ENCODE results near the gene PCK2. TPM values are rescaled to one million over a fixed set of nuclear protein-coding genes. Genes with fewer than 3 reads are reported as not detected.
A peak's percentile ranks its signal among the peaks of the same experiment; 100 is the strongest.

Gene PCK2
- total RNA-seq, 1 donor from 2014 or later: 55.0 TPM

DNA sequence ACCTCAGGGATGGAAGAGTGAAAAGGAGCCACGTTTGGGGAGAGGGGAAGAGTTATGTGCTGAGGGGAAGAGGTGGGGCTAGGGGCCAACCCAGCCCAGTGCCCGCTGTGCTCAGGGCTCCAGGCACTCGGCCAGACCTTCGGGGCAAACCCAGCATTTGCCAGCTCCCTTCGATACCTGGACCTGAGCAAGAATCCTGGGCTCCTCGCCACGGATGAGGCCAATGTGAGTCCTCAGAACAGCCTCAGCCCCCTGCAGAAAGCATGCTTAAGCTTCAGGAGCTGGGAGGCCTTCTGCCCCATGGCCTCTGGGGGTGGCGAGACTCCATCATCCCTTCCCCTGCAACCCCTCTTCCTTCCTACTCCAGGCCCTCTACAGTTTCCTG lies 37.3 kb upstream of the PCK2 start:
- Mint-ChIP-seq H3K36me3 (ENCODE audit: low read depth) (no peaks in the 10 kb centered on the region), H3K27me3 (ENCODE audit: insufficient read depth) (peaks cover 3% of the 10 kb centered on the region), H3K9me3 (no peaks in the 10 kb centered on the region), H3K27ac (no peak overlapping the region), H3K4me3 (no peak overlapping the region), H3K4me1 (ENCODE audit: low read depth) (peaks cover 22% of the 10 kb centered on the region)
- DNase-seq (ENCODE audit: low spot score): no peak
- intact Hi-C loops (cut with micrococcal nuclease): no loop called here

GRCh38 chr14:24057271-24057670 lies 36.8 kb upstream of the PCK2 start:
- no peak for DNase-seq (ENCODE audit: low spot score)
- intact Hi-C loops (cut with micrococcal nuclease): no loop called here
- Mint-ChIP-seq H3K36me3 (ENCODE audit: low read depth) (no peaks in the 10 kb centered on the region), H3K4me3 (no peak overlapping the region), H3K27ac (no peak overlapping the region), H3K27me3 (ENCODE audit: insufficient read depth) (peaks cover 3% of the 10 kb centered on the region), H3K9me3 (no peaks in the 10 kb centered on the region), H3K4me1 (ENCODE audit: low read depth) (peaks cover 22% of the 10 kb centered on the region)

DNA sequence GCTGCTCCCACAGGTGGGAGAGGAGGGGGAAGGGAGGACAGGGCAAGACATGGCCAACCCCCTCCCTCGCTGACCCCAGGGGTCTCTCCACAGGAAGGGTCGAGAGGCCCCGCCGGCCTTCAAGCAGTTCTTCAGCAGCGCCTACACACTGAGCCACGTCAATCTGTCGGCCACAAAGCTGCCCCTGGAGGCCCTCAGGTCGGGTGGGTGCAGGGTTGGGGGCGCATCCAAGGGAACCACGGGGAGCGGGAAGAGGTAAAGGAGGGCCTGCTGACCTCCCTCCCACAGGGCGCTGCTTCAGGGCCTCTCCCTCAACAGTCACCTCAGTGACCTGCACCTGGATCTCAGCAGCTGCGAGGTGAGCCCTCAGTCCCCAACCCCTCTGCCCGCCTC lies 36.2 kb upstream of the PCK2 start:
- no peaks in the 10 kb centered on the region for H3K36me3 Mint-ChIP-seq (ENCODE audit: low read depth)
- no peaks in the 10 kb centered on the region for H3K9me3 Mint-ChIP-seq
- no peak for DNase-seq (ENCODE audit: low spot score)
- intact Hi-C loops (cut with micrococcal nuclease): loop anchor here (1.0 kb wide), 4 partner anchors 32 to 50 kb away; partner anchors contain the start of gene PCK2
- H3K27ac Mint-ChIP-seq: peak overlapping the region; percentile 65
- no peak overlapping the region for H3K4me3 Mint-ChIP-seq
- H3K4me1 Mint-ChIP-seq (ENCODE audit: low read depth): peaks cover 18% of the 10 kb centered on the region
- H3K27me3 Mint-ChIP-seq (ENCODE audit: insufficient read depth): peaks cover 3% of the 10 kb centered on the region

DNA sequence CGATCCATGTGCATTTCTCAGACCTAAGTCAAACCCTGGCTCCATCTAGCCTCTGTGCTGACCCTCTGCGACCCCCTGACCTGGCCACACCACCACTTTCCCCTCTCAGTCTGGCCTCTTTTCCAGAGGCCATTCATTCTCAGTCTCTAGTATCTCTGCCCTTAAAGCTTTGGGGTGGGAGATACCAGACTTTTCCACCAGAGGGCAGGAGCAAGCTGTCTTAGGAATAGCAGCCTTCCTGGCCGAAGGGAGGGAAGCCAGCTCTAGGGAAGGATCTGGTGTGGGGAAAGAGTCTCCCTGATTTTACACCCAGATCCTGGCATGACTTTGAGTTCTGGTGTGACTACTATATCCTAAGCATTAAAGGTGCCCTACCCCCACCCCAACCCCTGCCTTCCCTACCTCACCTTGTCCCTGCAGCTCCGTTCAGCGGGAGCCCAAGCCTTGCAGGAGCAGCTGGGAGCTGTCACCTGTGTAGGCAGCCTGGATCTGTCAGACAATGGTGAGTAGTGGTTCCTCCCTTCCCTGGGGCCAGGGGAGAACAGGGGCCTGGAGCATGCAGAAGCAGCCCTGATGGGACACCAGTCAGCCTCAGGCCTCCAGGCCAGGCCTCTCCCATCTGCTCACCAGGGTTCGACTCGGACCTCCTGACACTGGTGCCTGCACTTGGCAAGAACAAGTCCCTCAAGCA lies 35.7 kb upstream of the PCK2 start:
- intact Hi-C loops (cut with micrococcal nuclease): loop anchor here (1.0 kb wide), 4 partner anchors 32 to 50 kb away; partner anchors contain the start of gene PCK2
- no peaks in the 10 kb centered on the region for H3K36me3 Mint-ChIP-seq (ENCODE audit: low read depth)
- peak; percentile 24 for DNase-seq (ENCODE audit: low spot score)

DNA sequence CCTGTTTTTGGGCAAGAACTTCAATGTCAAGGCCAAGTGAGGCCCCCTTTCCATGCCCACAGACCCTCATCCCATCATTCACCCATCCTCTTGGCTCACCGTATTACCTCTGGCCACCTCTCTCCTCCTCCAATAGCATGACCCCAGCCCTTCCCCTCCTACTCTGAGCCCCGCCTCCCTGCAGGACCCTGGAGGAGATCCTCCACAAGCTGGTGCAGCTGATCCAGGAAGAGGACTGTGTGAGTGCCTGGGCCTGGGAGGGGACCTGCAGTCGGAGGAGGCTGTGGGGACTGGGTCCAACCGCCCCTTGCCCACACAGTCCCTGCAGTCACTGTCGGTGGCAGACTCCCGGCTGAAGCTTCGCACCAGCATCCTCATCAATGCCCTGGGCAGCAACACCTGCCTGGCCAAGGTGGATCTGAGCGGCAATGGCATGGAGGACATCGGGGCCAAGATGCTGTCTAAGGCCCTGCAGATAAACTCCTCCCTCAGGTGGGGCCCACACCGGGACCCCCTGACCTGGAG lies 35.1 kb upstream of the PCK2 start:
- Mint-ChIP-seq H3K4me1 (ENCODE audit: low read depth) (peaks cover 7% of the 10 kb centered on the region), H3K27ac (no peak overlapping the region), H3K4me3 (no peak overlapping the region), H3K9me3 (no peaks in the 10 kb centered on the region), H3K27me3 (ENCODE audit: insufficient read depth) (peaks cover 3% of the 10 kb centered on the region), H3K36me3 (ENCODE audit: low read depth) (no peaks in the 10 kb centered on the region)
- DNase-seq (ENCODE audit: low spot score): no peak
- intact Hi-C loops (cut with micrococcal nuclease): loop anchor here (1.0 kb wide), 4 partner anchors 31 to 49 kb away; partner anchors contain the start of gene PCK2

More for the DNA sequence above, 35.7 kb upstream of the PCK2 start:
- Mint-ChIP-seq H3K4me3 (no peak overlapping the region), H3K9me3 (no peaks in the 10 kb centered on the region), H3K27ac (peak overlapping the region; percentile 65), H3K4me1 (ENCODE audit: low read depth) (peaks cover 13% of the 10 kb centered on the region), H3K27me3 (ENCODE audit: insufficient read depth) (peaks cover 3% of the 10 kb centered on the region)

DNA sequence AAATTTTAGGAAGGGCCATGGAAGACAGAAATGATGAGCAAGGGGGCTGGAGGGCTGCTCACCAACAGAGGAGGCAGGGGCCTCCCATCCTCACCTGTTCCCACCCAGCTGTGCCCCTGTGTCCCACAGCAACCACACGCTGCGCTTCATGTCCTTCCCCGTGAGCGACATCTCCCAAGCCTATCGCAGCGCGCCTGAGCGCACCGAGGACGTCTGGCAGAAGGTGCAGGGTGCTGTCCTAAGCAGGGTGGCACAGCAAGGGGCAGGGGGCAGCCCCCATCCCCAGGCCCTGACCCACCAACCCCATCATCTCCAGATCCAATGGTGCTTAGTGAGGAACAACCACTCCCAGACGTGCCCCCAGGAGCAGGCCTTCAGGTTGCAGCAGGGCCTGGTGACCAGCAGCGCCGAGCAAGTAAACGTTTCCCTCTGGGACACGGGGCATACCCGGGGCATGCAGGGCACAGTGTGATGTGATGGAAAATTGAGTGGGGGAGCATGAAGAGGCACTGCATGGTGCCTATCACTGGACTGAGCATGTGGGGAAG lies 34.2 kb upstream of the PCK2 start:
- no peak for DNase-seq (ENCODE audit: low spot score)
- Mint-ChIP-seq H3K4me3 (no peak overlapping the region), H3K4me1 (ENCODE audit: low read depth) (peaks cover 5% of the 10 kb centered on the region), H3K36me3 (ENCODE audit: low read depth) (no peaks in the 10 kb centered on the region), H3K9me3 (no peaks in the 10 kb centered on the region), H3K27ac (no peak overlapping the region), H3K27me3 (ENCODE audit: insufficient read depth) (peaks cover 3% of the 10 kb centered on the region)
- intact Hi-C loops (cut with micrococcal nuclease): no loop called here

DNA sequence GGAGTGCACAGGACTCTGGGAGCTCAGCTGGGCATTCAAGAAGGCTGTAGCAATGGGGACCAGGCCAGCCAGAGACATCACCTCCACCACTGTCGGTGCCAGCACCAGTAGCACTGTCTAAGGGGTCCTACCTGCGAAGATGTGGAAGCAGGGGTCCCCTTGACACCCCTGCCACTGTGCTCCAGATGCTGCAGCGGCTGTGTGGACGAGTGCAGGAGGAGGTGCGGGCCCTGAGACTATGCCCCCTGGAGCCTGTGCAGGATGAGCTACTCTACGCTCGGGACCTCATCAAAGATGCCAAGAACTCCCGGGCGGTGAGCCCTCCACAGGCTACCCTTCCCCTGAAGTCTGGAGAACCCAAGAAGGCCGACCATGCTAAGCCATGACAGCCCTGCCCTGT lies 33.7 kb upstream of the PCK2 start:
- H3K4me1 Mint-ChIP-seq (ENCODE audit: low read depth): peaks cover 5% of the 10 kb centered on the region
- no peak for DNase-seq (ENCODE audit: low spot score)
- peaks cover 1% of the 10 kb centered on the region for H3K27me3 Mint-ChIP-seq (ENCODE audit: insufficient read depth)
- H3K9me3 Mint-ChIP-seq: no peaks in the 10 kb centered on the region
- intact Hi-C loops (cut with micrococcal nuclease): no loop called here
- H3K4me3 Mint-ChIP-seq: no peak overlapping the region
- H3K27ac Mint-ChIP-seq: no peak overlapping the region
- no peaks in the 10 kb centered on the region for H3K36me3 Mint-ChIP-seq (ENCODE audit: low read depth)

DNA sequence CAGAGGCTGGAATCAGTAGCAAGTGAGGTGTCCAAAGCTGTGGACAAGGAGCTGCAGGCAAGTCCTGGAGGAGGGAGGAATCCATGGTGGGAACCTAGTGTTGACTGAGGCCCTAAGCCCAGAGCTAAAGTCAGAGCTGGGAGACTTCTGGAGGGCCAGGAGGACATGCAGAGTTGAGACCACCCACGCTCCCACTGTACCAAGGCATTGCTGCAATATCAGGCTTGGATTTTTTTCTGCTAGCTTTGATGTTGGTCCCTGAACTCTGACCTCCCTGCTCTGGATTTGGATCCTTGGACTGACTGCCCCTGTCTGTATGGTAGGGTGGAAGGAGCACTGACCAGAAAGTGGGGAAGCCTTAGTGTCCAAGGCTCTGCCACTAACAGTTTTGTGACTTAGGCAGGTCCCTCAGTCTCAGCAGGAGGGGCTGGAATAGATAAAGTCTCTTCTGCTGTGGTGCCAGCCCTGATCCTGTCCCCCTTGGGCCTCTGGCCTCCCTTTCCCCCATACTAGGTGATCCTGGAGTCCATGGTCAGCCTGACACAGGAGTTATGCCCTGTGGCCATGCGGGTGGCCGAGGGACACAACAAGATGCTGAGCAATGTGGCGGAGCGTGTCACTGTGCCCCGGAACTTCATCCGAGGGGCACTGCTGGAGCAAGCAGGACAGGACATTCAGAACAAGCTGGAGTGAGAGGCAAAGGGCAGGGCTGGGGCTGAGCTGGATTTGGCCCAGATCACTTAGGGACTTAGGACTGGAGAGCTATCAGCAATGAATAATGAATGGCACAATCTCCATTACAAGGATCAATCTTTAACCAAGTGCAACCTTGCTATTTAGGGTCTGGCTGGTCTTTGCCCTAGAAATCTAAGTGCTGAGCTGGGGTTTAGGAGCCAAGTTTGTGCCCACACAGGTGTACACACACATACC lies 32.9 kb upstream of the PCK2 start:
- no peak overlapping the region for H3K4me3 Mint-ChIP-seq
- peak overlapping the region; percentile 40 for H3K27ac Mint-ChIP-seq
- no peaks in the 10 kb centered on the region for H3K9me3 Mint-ChIP-seq
- intact Hi-C loops (cut with micrococcal nuclease): no loop called here
- no peaks in the 10 kb centered on the region for H3K36me3 Mint-ChIP-seq (ENCODE audit: low read depth)
- peaks cover 1% of the 10 kb centered on the region for H3K27me3 Mint-ChIP-seq (ENCODE audit: insufficient read depth)
- H3K4me1 Mint-ChIP-seq (ENCODE audit: low read depth): peaks cover 5% of the 10 kb centered on the region
- DNase-seq (ENCODE audit: low spot score): no peak

DNA sequence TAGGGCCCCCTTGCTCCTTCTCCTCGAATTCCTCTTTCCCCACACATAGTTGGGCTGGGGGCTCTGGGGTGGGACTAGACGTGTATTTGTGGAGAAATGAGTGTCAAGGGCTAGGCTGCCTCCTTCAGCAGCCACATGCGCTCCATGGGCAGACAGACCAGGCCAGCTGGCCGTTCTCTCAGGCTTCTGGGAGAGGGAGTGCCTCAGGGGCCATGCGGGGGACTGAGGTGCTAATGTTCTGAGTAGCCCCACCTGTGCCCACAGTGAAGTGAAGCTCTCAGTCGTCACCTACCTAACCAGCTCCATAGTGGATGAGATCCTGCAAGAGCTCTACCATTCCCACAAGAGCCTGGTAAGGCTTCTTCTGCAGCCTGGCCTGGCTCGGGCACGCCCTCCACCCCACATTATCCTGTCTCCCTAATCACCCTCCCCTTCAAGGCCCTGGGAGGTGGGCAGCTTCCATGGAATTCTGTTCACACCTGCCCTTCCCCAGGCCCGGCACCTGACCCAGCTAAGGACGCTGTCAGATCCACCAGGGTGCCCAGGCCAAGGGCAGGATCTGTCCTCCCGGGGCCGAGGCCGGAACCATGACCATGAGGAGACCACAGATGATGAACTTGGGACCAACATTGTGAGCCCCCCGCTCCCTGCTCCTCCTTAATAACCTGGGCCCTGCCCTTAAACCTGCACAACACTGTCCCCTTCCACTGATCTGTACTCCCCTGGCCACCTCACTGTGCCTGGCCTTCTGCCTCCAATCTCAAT lies 31.7 kb upstream of the PCK2 start:
- Mint-ChIP-seq H3K27me3 (ENCODE audit: insufficient read depth) (peaks cover 1% of the 10 kb centered on the region), H3K4me3 (no peak overlapping the region), H3K36me3 (ENCODE audit: low read depth) (no peaks in the 10 kb centered on the region), H3K9me3 (no peaks in the 10 kb centered on the region), H3K4me1 (ENCODE audit: low read depth) (peaks cover 5% of the 10 kb centered on the region), H3K27ac (no peak overlapping the region)
- intact Hi-C loops (cut with micrococcal nuclease): no loop called here
- DNase-seq (ENCODE audit: low spot score): no peak

GRCh38 chr14:24063263-24063836 lies 30.8 kb upstream of the PCK2 start:
- intact Hi-C loops (cut with micrococcal nuclease): no loop called here

GRCh38 chr14:24064091-24064795 lies 29.9 kb upstream of the PCK2 start:
- no peak overlapping the region for H3K27ac Mint-ChIP-seq
- H3K4me1 Mint-ChIP-seq (ENCODE audit: low read depth): no peaks in the 10 kb centered on the region
- intact Hi-C loops (cut with micrococcal nuclease): no loop called here
- H3K4me3 Mint-ChIP-seq: no peak overlapping the region
- DNase-seq (ENCODE audit: low spot score): no peak
- no peaks in the 10 kb centered on the region for H3K36me3 Mint-ChIP-seq (ENCODE audit: low read depth)
- no peaks in the 10 kb centered on the region for H3K9me3 Mint-ChIP-seq
- H3K27me3 Mint-ChIP-seq (ENCODE audit: insufficient read depth): no peaks in the 10 kb centered on the region

More at GRCh38 chr14:24063263-24063836, 30.8 kb upstream of the PCK2 start:
- H3K27me3 Mint-ChIP-seq (ENCODE audit: insufficient read depth): no peaks in the 10 kb centered on the region
- H3K27ac Mint-ChIP-seq: no peak overlapping the region
- no peak overlapping the region for H3K4me3 Mint-ChIP-seq
- H3K9me3 Mint-ChIP-seq: no peaks in the 10 kb centered on the region
- DNase-seq (ENCODE audit: low spot score): no peak
- no peaks in the 10 kb centered on the region for H3K36me3 Mint-ChIP-seq (ENCODE audit: low read depth)
- peaks cover under 1% of the 10 kb centered on the region for H3K4me1 Mint-ChIP-seq (ENCODE audit: low read depth)
